Parathyroid adenoma (tissue), 2 donors: Measurements from ENCODE around the gene CIDEB.
A peak's percentile ranks its signal among the peaks of the same experiment; 100 is the strongest.

Source experiments
- H2AFZ ChIP-seq: fragments of 300-600 bp; sonication (generic); one replicate; pipeline ENCODE4 v1.7.0; 2017; ENCODE audit warnings: antibody characterized with exemption, mild to moderate bottlenecking
- H3K27ac ChIP-seq: fragments of 300-600 bp; sonication (generic); one replicate; pipeline ENCODE4 v1.7.0; 2017
- H3K27me3 ChIP-seq: fragments of 300-600 bp; sonication (generic); one replicate; pipeline ENCODE4 v1.7.0; 2017; ENCODE audit warnings: low read length; ENCODE audit not compliant: control insufficient read depth, insufficient read depth
- H3K36me3 ChIP-seq: fragments of 300-600 bp; sonication (generic); one replicate; pipeline ENCODE4 v1.7.0; 2017; ENCODE audit warnings: low read length; ENCODE audit not compliant: control insufficient read depth, insufficient read depth
- H3K4me1 ChIP-seq: fragments of 300-600 bp; sonication (generic); one replicate; pipeline ENCODE4 v1.7.0; 2017; ENCODE audit warnings: control low read depth
- H3K4me2 ChIP-seq: fragments of 300-600 bp; sonication (generic); one replicate; pipeline ENCODE4 v1.7.0; 2017; ENCODE audit warnings: low read length
- H3K4me3 ChIP-seq: fragments of 300-600 bp; sonication (generic); one replicate; pipeline ENCODE4 v1.7.0; 2017; ENCODE audit warnings: low read depth, low read length
- H3K79me2 ChIP-seq: fragments of 300-600 bp; sonication (generic); one replicate; pipeline ENCODE4 v1.7.0; 2017; ENCODE audit warnings: control low read depth
- H3K9ac ChIP-seq: fragments of 300-600 bp; sonication (generic); one replicate; pipeline ENCODE4 v1.7.0; 2017; ENCODE audit warnings: mild to moderate bottlenecking
- H3K9me3 ChIP-seq: fragments of 300-600 bp; sonication (generic); one replicate; pipeline ENCODE4 v1.7.0; 2017; ENCODE audit warnings: low read length; ENCODE audit not compliant: control insufficient read depth
- CTCF ChIP-seq: fragments of 300-600 bp; sonication (generic); IDR thresholded peaks from one replicate; pipeline ENCODE4 v1.7.0; 2017; ENCODE audit warnings: antibody characterized with exemption, mild to moderate bottlenecking
- donor health status: primary hyperparathyroidism.

The CIDEB gene

GRCh38 chr14:24310265-24310645, 2.5 kb upstream of the CIDEB start:
- Histone ChIP-seq H3K4me2 (peak overlapping the region; percentile 69), H3K4me3 (peak overlapping the region; percentile 33), H3K9me3 (no peaks in the 10 kb centered on the region), H3K79me2 (no peaks in the 10 kb centered on the region), H3K4me1 (peaks cover 7% of the 10 kb centered on the region), H3K36me3 (no peaks in the 10 kb centered on the region), H3K9ac (no peak overlapping the region), H2AFZ (peak overlapping the region; percentile 90), H3K27me3 (no peaks in the 10 kb centered on the region), H3K27ac (peak overlapping the region; percentile 68)
- no peak for TF ChIP-seq CTCF

GRCh38 chr14:24309538-24310264, 1.9 kb upstream of the CIDEB start, which contains the start of gene LTB4R2:
LTB4R2 (plus strand) TSS chr14:24310140; CDS start chr14:24310665, 525 bp downstream.
- H3K27me3 ChIP-seq, result no peaks in the 10 kb centered on the region
- peak within 1 kb of the TSS; percentile 33 for H3K4me3 ChIP-seq
- H3K9ac ChIP-seq, result no peak within 1 kb of the TSS
- H3K9me3 ChIP-seq, result no peaks in the 10 kb centered on the region
- H3K27ac ChIP-seq, result peak within 1 kb of the TSS; percentile 68
- H2AFZ ChIP-seq, result peak within 1 kb of the TSS; percentile 90
- no peaks in the 10 kb centered on the region for H3K79me2 ChIP-seq
- H3K36me3 ChIP-seq, result no peaks in the 10 kb centered on the region
- H3K4me2 ChIP-seq, result peak within 1 kb of the TSS; percentile 69
- peaks cover 7% of the 10 kb centered on the region for H3K4me1 ChIP-seq
- TF ChIP-seq CTCF, result no peak

- H3K4me3 ChIP-seq, result no peak overlapping the region
- no peak for TF ChIP-seq CTCF
- H3K36me3 ChIP-seq, result no peaks in the 10 kb centered on the region
- H3K4me2 ChIP-seq, result no peak overlapping the region
- no peak overlapping the region for H3K9ac ChIP-seq
- no peaks in the 10 kb centered on the region for H3K27me3 ChIP-seq
- H3K27ac ChIP-seq, result no peak overlapping the region
- H3K4me1 ChIP-seq, result peaks cover 7% of the 10 kb centered on the region
- H3K9me3 ChIP-seq, result no peaks in the 10 kb centered on the region
- H3K79me2 ChIP-seq, result no peaks in the 10 kb centered on the region
- no peak overlapping the region for H2AFZ ChIP-seq
Measured at GRCh38 chr14:24308342-24309124, 756 bp upstream of the CIDEB start.

- Histone ChIP-seq H3K4me1 (peaks cover 7% of the 10 kb centered on the region), H3K79me2 (no peaks in the 10 kb centered on the region), H2AFZ (no peak overlapping the region), H3K36me3 (no peaks in the 10 kb centered on the region), H3K9me3 (no peaks in the 10 kb centered on the region), H3K9ac (no peak overlapping the region), H3K4me3 (no peak overlapping the region), H3K27ac (no peak overlapping the region), H3K27me3 (no peaks in the 10 kb centered on the region), H3K4me2 (no peak overlapping the region)
- no peak for TF ChIP-seq CTCF
Measured at GRCh38 chr14:24307156-24307574, 612 bp downstream of the CIDEB start.
